K562 (cell line): ENCODE results near the gene HLA-B. TPM values are rescaled to one million over a fixed set of nuclear protein-coding genes. Genes with fewer than 3 reads are reported as not detected.

Source experiments
- ATAC-seq: fragments of 200-7000 bp; cut with Tn5 transposase; 3 replicates; pipeline ENCODE4 v1.9.1; 2020; ENCODE audit warnings: moderate library complexity
- BruUV-seq: library from RNA; stranded (reverse); fragments of 400-500 nt; replicated peaks from 2 replicates; lab custom pipeline; 2021; lab: Mats Ljungman, UMichigan
- CTCF ChIA-PET: fragments of 300-600 bp; formaldehyde crosslinking; extraction: SDS; loops from one replicate; lab custom pipeline; 2021; ENCODE audit warnings: low intra/inter-chr PET ratio; lab: Yijun Ruan, JAX
- POLR2A ChIA-PET: fragments of 300-600, 350-650 bp; sonication (Branson Sonifier 250); formaldehyde crosslinking; extraction: SDS; loops from one replicate; lab custom pipeline; 2021; ENCODE audit warnings: antibody characterized with exemption, inconsistent platforms; lab: Yijun Ruan, JAX
- DNase-seq, 4 experiments: peaks; one replicate each; pipeline versions ENCODE4 v3.0.0 to v3.0.0-alpha.2; 2011 to 2018; ENCODE audit warnings: low spot score in 3 of 4, mixed read lengths in 3 of 4; ENCODE audit errors: extremely low read depth in 1 of 4
- FAIRE-seq: peaks from 2 replicates; lab custom pipeline; 2011; peaks lifted over from hg19 to GRCh38; lab: Jason Lieb, UNC
- H2AFZ ChIP-seq: 2 replicates; pipeline ENCODE4 v1.6.0; 2011; ENCODE audit warnings: low read depth, low read length, control low read depth, inconsistent platforms
- H3K27ac ChIP-seq: fragments of 200-600 bp; 3 replicates; pipeline ENCODE4 v1.8.0; 2011; ENCODE audit warnings: low read depth, mild to moderate bottlenecking, control low read depth, inconsistent platforms, low read length, moderate library complexity, mixed read lengths; ENCODE audit errors: extremely low read depth
- H3K27me3 ChIP-seq, 2 experiments: fragments of 300-600 bp in 1 of 2; 2 replicates in 1 of 2; 3 replicates in 1 of 2; pipeline versions ENCODE4 v1.6.0 to v1.8.0; 2011; ENCODE audit warnings: inconsistent platforms in 2 of 2, low read length in 2 of 2, mild to moderate bottlenecking in 1 of 2, mixed read lengths in 1 of 2, moderate library complexity in 1 of 2; ENCODE audit not compliant: control insufficient read depth in 2 of 2, insufficient read depth in 2 of 2
- H3K36me3 ChIP-seq: fragments of 300-600 bp; 3 replicates; pipeline ENCODE4 v1.8.0; 2011; ENCODE audit warnings: mild to moderate bottlenecking, low read length, inconsistent platforms; ENCODE audit not compliant: control insufficient read depth, insufficient read depth
- H3K4me1 ChIP-seq, 2 experiments: fragments of 200-600 bp in 1 of 2; replicated peaks in 1 of 2; 2 replicates in 1 of 2; 3 replicates in 1 of 2; pipeline versions ENCODE4 v1.5.1 to v1.8.0; 2011; ENCODE audit warnings: inconsistent platforms in 2 of 2, low read length in 2 of 2, mild to moderate bottlenecking in 1 of 2, mixed read lengths in 1 of 2, moderate library complexity in 1 of 2; ENCODE audit not compliant: control insufficient read depth in 2 of 2, insufficient read depth in 2 of 2
- H3K4me2 ChIP-seq: 2 replicates; pipeline ENCODE4 v1.6.1; 2011; ENCODE audit warnings: low read length, control low read depth, inconsistent platforms, mixed read lengths; ENCODE audit not compliant: insufficient read depth
- H3K4me3 ChIP-seq: fragments of 200-600 bp; sonication (generic), shearing (Covaris generic); 2 replicates; pipeline ENCODE4 v1.5.1; 2016; ENCODE audit warnings: control low read depth, inconsistent platforms
- H3K79me2 ChIP-seq: fragments of 200-600 bp; 3 replicates; pipeline ENCODE4 v1.8.0; 2011; ENCODE audit warnings: low read length, inconsistent platforms; ENCODE audit not compliant: control insufficient read depth, insufficient read depth
- H3K9ac ChIP-seq, 2 experiments: 2 replicates each; pipeline versions ENCODE4 v1.6.0 to v1.6.1; 2011; ENCODE audit warnings: low read depth in 2 of 2, low read length in 2 of 2, control low read depth in 1 of 2, inconsistent platforms in 1 of 2, mild to moderate bottlenecking in 1 of 2, mixed read lengths in 1 of 2; ENCODE audit not compliant: insufficient read depth in 1 of 2
- H3K9me1 ChIP-seq: one replicate; pipeline ENCODE4 v1.6.0; 2011; ENCODE audit warnings: inconsistent platforms, mild to moderate bottlenecking, low read length, moderate library complexity; ENCODE audit not compliant: control insufficient read depth, insufficient read depth
- H3K9me3 ChIP-seq: replicated peaks from 2 replicates; pipeline ENCODE4 v1.5.1; 2011; ENCODE audit warnings: low read depth, low read length, inconsistent platforms; ENCODE audit not compliant: control insufficient read depth, insufficient read depth
- H4K20me1 ChIP-seq: replicated peaks from 2 replicates; pipeline ENCODE4 v1.6.1; 2011; ENCODE audit warnings: low read length, inconsistent platforms, mixed read lengths; ENCODE audit not compliant: control insufficient read depth, insufficient read depth
- EP400 ChIP-seq: fragments of 450-650 bp; IDR thresholded peaks from 2 replicates; pipeline ENCODE4 v1.6.1; 2017; ENCODE audit warnings: antibody characterized with exemption, mild to moderate bottlenecking, moderate library complexity
- ESRRB ChIP-seq: fragments of 250-450 bp; sonication (Bioruptor Pico); IDR thresholded peaks from 2 replicates; pipeline ENCODE4 v1.5.0; 2020; ENCODE audit warnings: mild to moderate bottlenecking, moderate library complexity, borderline replicate concordance
- MAFK ChIP-seq: IDR thresholded peaks from 2 replicates; pipeline ENCODE4 v1.6.1; 2011; ENCODE audit warnings: low read length, improper control_type of control experiment
- RAD21 ChIP-seq, 2 experiments: fragments of 250-450 bp in 1 of 2; fragments of 450-650 bp in 1 of 2; sonication (Bioruptor Pico) in 1 of 2; formaldehyde crosslinking in 1 of 2; IDR thresholded peaks in 1 of 2; conservative IDR thresholded peaks in 1 of 2; 2 replicates each; pipeline versions ENCODE4 v1.4.0 to v1.8.0; 2020 to 2022; ENCODE audit warnings: mild to moderate bottlenecking in 2 of 2, moderate library complexity in 1 of 2
- RBM15 ChIP-seq: fragments of 200-400 bp; formaldehyde crosslinking; IDR thresholded peaks from 2 replicates; pipeline ENCODE4 v1.6.1; 2018; ENCODE audit warnings: mild to moderate bottlenecking, low read length, moderate library complexity; ENCODE audit not compliant: insufficient read depth
- SRSF7 ChIP-seq: fragments of 200-400 bp; formaldehyde crosslinking; optimal IDR thresholded peaks from 2 replicates; pipeline ENCODE3; 2017; ENCODE audit warnings: mild to moderate bottlenecking, low read depth, low read length
- ZNF311 ChIP-seq: fragments of 250-450 bp; sonication (Bioruptor Pico); IDR thresholded peaks from 2 replicates; pipeline ENCODE4 v1.4.0; 2020; ENCODE audit warnings: mild to moderate bottlenecking, moderate library complexity
- ZNF347 ChIP-seq: fragments of 450-650 bp; formaldehyde crosslinking; IDR thresholded peaks from 2 replicates; pipeline ENCODE4 v1.4.0; 2020; ENCODE audit warnings: low read depth, mild to moderate bottlenecking, moderate library complexity
- ZNF507 ChIP-seq: conservative IDR thresholded peaks from 2 replicates; pipeline ENCODE4 v1.6.1; 2017; ENCODE audit warnings: missing genetic modification characterization, missing compliant biosample characterization
- WGBS: fragments of 100-300 bp; shearing (Covaris generic); methylation state at CpG from one replicate; pipeline ENCODE4 v1.1.6; 2016; ENCODE audit warnings: low coverage, mixed read lengths; ENCODE audit not compliant: insufficient coverage; ENCODE audit errors: missing lambda C conversion rate; 5-methylcytosine and 5-hydroxymethylcytosine counted together
- in situ Hi-C: fragments of 300-500 bp; cut with MboI; formaldehyde crosslinking; loops from 4 replicates; pipeline ENCODE4 v1.15.0; 2018; ENCODE audit warnings: inconsistent platforms, mixed read lengths
- intact Hi-C: fragments of 100-400 bp; cut with micrococcal nuclease; formaldehyde crosslinking; loops from 2 replicates; pipeline ENCODE4 v1.14.2; 2022
- polyA plus RNA-seq, 8 experiments: library from polyadenylated mRNA; depleted of rRNA in 4 of 8; stranded (reverse) in 5 of 8; unstranded in 3 of 8; fragments of >200 nt; fragmentation: Nextera tagmentation in 2 of 8; fragmentation: Illumina TruSeq in 1 of 8; extraction: Ambion mirVana in 2 of 8; extraction: Trizol in 1 of 8; gene quantifications; 2 replicates each; pipeline versions ENCODE4 v1.2.1 to v1.2.3, GENCODE V29; 2011 to 2014; ENCODE audit warnings: inconsistent platforms in 1 of 8, missing spikeins in 1 of 8
- total RNA-seq, 7 experiments: library from RNA; depleted of rRNA in 6 of 7; stranded (reverse); fragments of >200 nt in 6 of 7; fragmentation: Illumina TruSeq in 2 of 7; extraction: Trizol in 2 of 7; gene quantifications; 2 replicates each; pipeline versions ENCODE4 v1.2.1 to v1.2.3, GENCODE V29; 2011 to 2021; ENCODE audit warnings: low replicate concordance in 1 of 7
- TF ChIP-seq, protein P1 (sequence below), 3 experiments: fragments of 200-800 bp in 1 of 3; fragments of 250-450 bp in 1 of 3; fragments of 450-650 bp in 1 of 3; sonication (Bioruptor Pico) in 1 of 3; sonication (Bioruptor generic) in 1 of 3; formaldehyde crosslinking in 1 of 3; IDR thresholded peaks; 2 replicates each; pipeline versions ENCODE4 v1.6.1 to v1.8.0; 2016 to 2022; ENCODE audit warnings: mild to moderate bottlenecking in 2 of 3, missing genetic modification characterization in 2 of 3, missing compliant biosample characterization in 1 of 3, moderate library complexity in 1 of 3

Gene HLA-B
- total and polyA plus RNA-seq, 9 of the 15 experiments (the other 6 are each of a cell fraction or from before 2014, with no cell fraction given) = 0.07 to 9.7 (median 0.65) TPM; not detected in 2

DNA sequence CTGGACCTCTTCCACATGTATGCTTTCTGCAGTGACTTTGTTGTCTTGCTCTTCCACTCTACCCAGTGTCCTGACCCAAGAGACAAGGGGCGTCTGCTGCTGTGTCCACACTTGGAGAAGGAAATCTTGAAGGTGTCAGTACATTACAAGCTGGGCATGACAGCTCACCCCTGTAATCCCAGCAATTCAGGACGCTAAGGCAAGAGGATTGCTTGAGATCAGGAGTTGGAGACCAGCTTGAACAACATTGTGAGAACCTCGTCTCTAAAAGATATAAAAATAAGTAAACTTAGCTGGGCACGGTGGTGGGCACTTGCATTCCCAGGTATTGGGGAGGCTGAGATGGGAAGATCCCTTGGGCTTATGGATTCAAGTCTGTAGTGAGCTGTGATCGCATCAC lies 5.8 kb upstream of the HLA-B start:
- no peaks in the 10 kb centered on the region for H3K79me2 ChIP-seq
- ChIA-PET POLR2A (interaction anchor here (0.6 kb wide), 1 partner anchor 252 kb away, joined by 3 read pairs; no protein-coding TSS in a partner anchor), CTCF (no interaction called here)
- H3K4me3 ChIP-seq = no peak overlapping the region
- ATAC-seq (no peak), FAIRE-seq (no peak), DNase-seq (no peak)
- H2AFZ ChIP-seq = no peak overlapping the region
- H3K9me3 ChIP-seq = no peaks in the 10 kb centered on the region
- TF ChIP-seq MAFK (no peak), ZNF347 (CRISPR knock-in tag) (no peak)
- no peak overlapping the region for H3K9ac ChIP-seq
- intact Hi-C loops (no loop called here), in situ Hi-C loops (no loop called here)
- no peaks in the 10 kb centered on the region for H3K36me3 ChIP-seq
- no peak overlapping the region for H3K27ac ChIP-seq
- under 1% methylated on average over 5 of the region's 5 CpGs for WGBS
- no peak overlapping the region for H3K4me2 ChIP-seq
- H3K9me1 ChIP-seq = no peaks in the 10 kb centered on the region
- peaks cover 20 to 23% of the 10 kb centered on the region in 2 experiments for H3K27me3 ChIP-seq
- H4K20me1 ChIP-seq = no peaks in the 10 kb centered on the region
- BruUV-seq = no TSS peak
- H3K4me1 ChIP-seq = no peaks in the 10 kb centered on the region

DNA sequence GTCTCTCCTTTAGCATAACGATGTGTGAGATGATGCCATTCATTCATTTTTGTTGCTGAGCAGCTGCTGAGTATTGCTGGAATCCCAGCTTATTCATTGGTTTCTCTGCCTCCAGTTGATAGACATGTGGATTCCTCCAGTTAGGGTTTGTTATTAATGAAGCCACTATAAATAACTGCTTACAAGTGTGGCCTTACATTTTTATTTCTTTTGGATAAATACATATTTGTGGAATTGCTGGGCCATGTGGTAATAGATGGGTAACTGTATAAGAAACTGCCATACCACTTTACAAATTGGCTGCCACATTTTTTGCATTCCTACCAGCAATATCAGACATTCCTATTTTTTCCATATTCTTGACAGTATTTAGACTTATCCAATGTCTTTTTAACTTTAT lies 2.6 kb upstream of the HLA-B start:
- Histone ChIP-seq H3K79me2 (no peaks in the 10 kb centered on the region), H3K4me2 (no peak overlapping the region), H3K36me3 (no peaks in the 10 kb centered on the region), H3K9me1 (no peaks in the 10 kb centered on the region), H3K9me3 (no peaks in the 10 kb centered on the region), H3K4me3 (no peak overlapping the region), H3K27ac (no peak overlapping the region), H3K4me1 (peaks cover 0 to 12% of the 10 kb centered on the region in 2 experiments; a peak in 2 of 5 replicates), H3K9ac (no peak overlapping the region), H4K20me1 (no peaks in the 10 kb centered on the region), H3K27me3 (peaks cover 19 to 24% of the 10 kb centered on the region in 2 experiments; a peak in 4 of 5 replicates), H2AFZ (no peak overlapping the region)
- ChIA-PET POLR2A (no interaction called here), CTCF (no interaction called here)
- intact Hi-C loops = no loop called here
- no TSS peak for BruUV-seq
- WGBS = 0% methylated on average over 1 of the region's 1 CpG
- ATAC-seq (no peak), DNase-seq (no peak), FAIRE-seq (no peak)
- in situ Hi-C loops = no loop called here
- TF ChIP-seq, protein P1, sequence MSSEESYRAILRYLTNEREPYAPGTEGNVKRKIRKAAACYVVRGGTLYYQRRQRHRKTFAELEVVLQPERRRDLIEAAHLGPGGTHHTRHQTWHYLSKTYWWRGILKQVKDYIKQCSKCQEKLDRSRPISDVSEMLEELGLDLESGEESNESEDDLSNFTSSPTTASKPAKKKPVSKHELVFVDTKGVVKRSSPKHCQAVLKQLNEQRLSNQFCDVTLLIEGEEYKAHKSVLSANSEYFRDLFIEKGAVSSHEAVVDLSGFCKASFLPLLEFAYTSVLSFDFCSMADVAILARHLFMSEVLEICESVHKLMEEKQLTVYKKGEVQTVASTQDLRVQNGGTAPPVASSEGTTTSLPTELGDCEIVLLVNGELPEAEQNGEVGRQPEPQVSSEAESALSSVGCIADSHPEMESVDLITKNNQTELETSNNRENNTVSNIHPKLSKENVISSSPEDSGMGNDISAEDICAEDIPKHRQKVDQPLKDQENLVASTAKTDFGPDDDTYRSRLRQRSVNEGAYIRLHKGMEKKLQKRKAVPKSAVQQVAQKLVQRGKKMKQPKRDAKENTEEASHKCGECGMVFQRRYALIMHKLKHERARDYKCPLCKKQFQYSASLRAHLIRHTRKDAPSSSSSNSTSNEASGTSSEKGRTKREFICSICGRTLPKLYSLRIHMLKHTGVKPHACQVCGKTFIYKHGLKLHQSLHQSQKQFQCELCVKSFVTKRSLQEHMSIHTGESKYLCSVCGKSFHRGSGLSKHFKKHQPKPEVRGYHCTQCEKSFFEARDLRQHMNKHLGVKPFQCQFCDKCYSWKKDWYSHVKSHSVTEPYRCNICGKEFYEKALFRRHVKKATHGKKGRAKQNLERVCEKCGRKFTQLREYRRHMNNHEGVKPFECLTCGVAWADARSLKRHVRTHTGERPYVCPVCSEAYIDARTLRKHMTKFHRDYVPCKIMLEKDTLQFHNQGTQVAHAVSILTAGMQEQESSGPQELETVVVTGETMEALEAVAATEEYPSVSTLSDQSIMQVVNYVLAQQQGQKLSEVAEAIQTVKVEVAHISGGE (CRISPR knock-in tag; IDR thresholded peaks at IDR 0.05) = no peak
- TF ChIP-seq ZNF311 (no peak), EP400 (no peak), ZNF507 (tag) (no peak), SRSF7 (no peak), RAD21 (CRISPR knock-in tag; conservative IDR thresholded peaks at IDR 0.05 in 1 of 2, IDR thresholded peaks at IDR 0.05 in 1 of 2) (no peak), RBM15 (no peak), ESRRB (CRISPR knock-in tag) (no peak)
